OCI-M1 (cell line): ENCODE data around the gene IMP3.
"Not testable (repeated sequence)": the region's sequence is repeated elsewhere in the genome, so short reads cannot be mapped to it uniquely, and the experiment has no call there.

Source experiments
- DNase-seq: peaks from one replicate; lab custom pipeline; 2025; lab: John Stamatoyannopoulos, UW

The IMP3 gene

GRCh38 chr15:75650908-75651809 lies 11.1 kb upstream of the IMP3 start:
- peak; percentile 55 for DNase-seq

- no peak for DNase-seq
Measured at GRCh38 chr15:75649848-75650247, 9.8 kb upstream of the IMP3 start.

- DNase-seq = no peak
Measured at GRCh38 chr15:75649045-75649761, 9.2 kb upstream of the IMP3 start.

GRCh38 chr15:75648156-75649000 lies 8.4 kb upstream of the IMP3 start:
- DNase-seq = no peak

- DNase-seq = peak; percentile 68
Measured at GRCh38 chr15:75647370-75648155, 7.5 kb upstream of the IMP3 start, which contains the start of gene SNX33. Gene SNX33, plus strand, starts transcription at chr15:75647912. Its CDS starts 1,191 bp downstream, at chr15:75649103.

- peak; percentile 43 for DNase-seq
Measured at GRCh38 chr15:75646944-75647364, 6.9 kb upstream of the IMP3 start.

GRCh38 chr15:75646112-75646943 lies 6.3 kb upstream of the IMP3 start:
- DNase-seq = no peak

- no peak for DNase-seq
Measured at GRCh38 chr15:75644376-75644775, 4.4 kb upstream of the IMP3 start.

GRCh38 chr15:75641603-75642002 lies 1.6 kb upstream of the IMP3 start:
- no peak for DNase-seq

- no peak for DNase-seq
Measured at GRCh38 chr15:75641179-75641503, 1.1 kb upstream of the IMP3 start.

- peak; percentile 90 for DNase-seq
Measured at GRCh38 chr15:75640483-75641178, 607 bp upstream of the IMP3 start.

GRCh38 chr15:75639191-75639708 lies 774 bp downstream of the IMP3 start:
- peak; percentile 55 for DNase-seq

- DNase-seq = no peak
Measured at GRCh38 chr15:75637245-75638009, 2.6 kb downstream of the IMP3 start.

- DNase-seq = no peak
Measured at GRCh38 chr15:75636026-75636425, 4.0 kb downstream of the IMP3 start.

GRCh38 chr15:75633922-75634321 lies 6.1 kb downstream of the IMP3 start:
- not testable (repeated sequence) for DNase-seq

- no peak for DNase-seq
Measured at GRCh38 chr15:75631935-75632334, 8.1 kb downstream of the IMP3 start.

- peak; percentile 98 for DNase-seq
Measured at GRCh38 chr15:75625542-75626347, 14.3 kb downstream of the IMP3 start, which contains the start of gene SNUPN. Gene SNUPN, minus strand, starts transcription at chr15:75625725. Its CDS starts 4,674 bp downstream, at chr15:75621051.

- DNase-seq = no peak
Measured at GRCh38 chr15:75622505-75622904, 17.5 kb downstream of the IMP3 start.
